ENCODE results near the gene SMAD7.

The SMAD7 gene

DNA sequence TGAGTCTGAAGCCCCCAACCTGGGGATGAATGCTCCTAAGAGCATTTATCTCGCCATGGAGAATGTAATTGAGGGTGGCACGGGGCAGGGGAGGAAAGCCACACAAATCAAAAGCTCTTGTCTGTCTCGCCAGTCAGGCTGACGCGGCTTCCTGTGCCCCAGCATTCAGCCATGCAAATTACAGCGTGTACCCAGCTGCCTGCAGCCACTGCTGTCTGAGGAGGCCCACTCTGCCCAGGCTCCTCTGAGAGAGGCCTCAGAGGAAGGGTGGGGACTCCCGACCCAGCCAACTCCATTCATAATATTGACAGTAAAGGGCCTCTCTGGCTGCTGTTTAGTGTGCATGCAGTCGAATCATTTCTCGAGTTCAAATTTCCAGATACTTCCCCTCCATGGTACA lies 22.0 kb downstream of the SMAD7 start:
- H3K27ac ChIP-seq, result peak overlapping the region; percentile 14 to 75 (median 62); a peak in 21 of 22 replicates
- peak overlapping the region in 9 of 10 experiments; percentile 5 to 42 (median 21); a peak in 8 of 20 replicates for H3K4me3 ChIP-seq
- TF ChIP-seq Cebpa-rat (IDR thresholded peaks at IDR 0.05), result no peak
- peak overlapping the region; percentile 29 to 67 (median 56); a peak in 20 of 22 replicates for H3K9ac ChIP-seq
- peaks cover 98 to 100% (median 100%) of the 10 kb centered on the region in 10 experiments for H3K4me1 ChIP-seq
- peak overlapping the region; percentile 82 to 99 (median 95) for H3K4me2 ChIP-seq
- peaks cover 0 to 98% (median 83%) of the 10 kb centered on the region in 11 experiments; a peak in 15 of 22 replicates for H4K20me1 ChIP-seq
- no peaks in the 10 kb centered on the region for H3K27me3 ChIP-seq
- no peaks in the 10 kb centered on the region for H3K9me3 ChIP-seq (replicated peaks in 1 of 11)
- H3K36me3 ChIP-seq, result peaks cover 0 to 15% (median 0%) of the 10 kb centered on the region in 11 experiments; a peak in 4 of 22 replicates

DNA sequence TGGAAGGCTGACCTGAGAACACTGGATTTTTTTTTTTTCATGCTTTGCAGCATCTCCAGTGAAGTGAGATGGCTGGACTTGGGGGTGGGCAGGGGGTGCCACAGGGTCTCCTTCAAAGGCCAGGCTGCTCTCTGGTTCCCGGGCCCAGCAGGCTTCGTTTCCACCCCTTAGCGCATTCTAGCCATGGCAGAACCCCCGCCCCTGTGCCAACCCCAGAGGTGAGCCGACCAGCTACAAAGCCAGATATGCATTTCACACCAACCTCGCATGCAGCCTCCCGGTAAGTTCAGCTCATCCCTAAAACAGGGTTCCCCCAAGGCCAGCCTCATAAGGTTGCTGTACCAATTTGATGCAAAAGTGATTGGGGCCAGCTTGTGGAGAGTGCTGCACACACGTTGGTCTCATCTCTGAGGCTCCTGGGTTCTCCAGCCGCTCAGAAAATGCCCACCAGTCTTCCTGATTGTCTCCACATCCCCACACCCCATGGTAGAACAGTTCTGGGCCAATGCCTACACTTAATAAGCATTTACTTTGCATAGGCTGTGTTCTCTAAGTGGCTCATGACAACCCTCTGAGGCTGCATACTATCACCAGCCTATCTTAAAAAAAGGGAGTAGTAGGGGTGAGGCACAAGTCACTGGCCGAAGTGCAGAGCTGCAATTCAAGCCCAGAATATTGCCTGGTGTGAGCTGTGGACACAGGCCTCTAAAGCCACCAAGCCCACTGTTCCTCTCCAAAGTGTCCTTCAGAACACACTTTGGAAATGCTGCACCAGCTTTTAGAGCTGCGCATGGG lies 23.3 kb downstream of the SMAD7 start:
- H3K27ac ChIP-seq, result peak overlapping the region in 5 of 11 experiments; percentile 0 to 75 (median 61); a peak in 6 of 22 replicates
- H3K9ac ChIP-seq, result peak overlapping the region in 7 of 11 experiments; percentile 1 to 65 (median 49); a peak in 9 of 22 replicates

GRCh38 chr18:48926420-48926857 lies 24.3 kb downstream of the SMAD7 start:
- Histone ChIP-seq H3K9ac (no peak overlapping the region; a peak in 1 of 22 replicates), H3K27me3 (no peaks in the 10 kb centered on the region), H3K9me3 (replicated peaks in 1 of 11) (no peaks in the 10 kb centered on the region), H3K4me1 (peaks cover 94 to 100% (median 99%) of the 10 kb centered on the region in 10 experiments), H3K36me3 (peaks cover 0 to 16% (median 7%) of the 10 kb centered on the region in 11 experiments; a peak in 18 of 22 replicates), H4K20me1 (peaks cover 0 to 98% (median 70%) of the 10 kb centered on the region in 11 experiments; a peak in 15 of 22 replicates), H3K4me2 (peak overlapping the region; percentile 82 to 99 (median 95)), H3K4me3 (no peak overlapping the region), H3K27ac (peak overlapping the region in 4 of 11 experiments; percentile 0 to 75 (median 4); a peak in 2 of 22 replicates)
- TF ChIP-seq Cebpa-rat (IDR thresholded peaks at IDR 0.05), result no peak

More for the DNA sequence above, 23.3 kb downstream of the SMAD7 start:
- peak overlapping the region; percentile 82 to 99 (median 95) for H3K4me2 ChIP-seq
- H3K27me3 ChIP-seq, result no peaks in the 10 kb centered on the region
- peaks cover 0 to 15% (median 0%) of the 10 kb centered on the region in 11 experiments; a peak in 4 of 22 replicates for H3K36me3 ChIP-seq
- peaks cover 0 to 98% (median 72%) of the 10 kb centered on the region in 11 experiments; a peak in 15 of 22 replicates for H4K20me1 ChIP-seq
- no peaks in the 10 kb centered on the region for H3K9me3 ChIP-seq (replicated peaks in 1 of 11)
- TF ChIP-seq Cebpa-rat (IDR thresholded peaks at IDR 0.05), result no peak
- peaks cover 98 to 100% (median 100%) of the 10 kb centered on the region in 10 experiments for H3K4me1 ChIP-seq
- no peak overlapping the region for H3K4me3 ChIP-seq

GRCh38 chr18:48925491-48925780 lies 25.3 kb downstream of the SMAD7 start:
- peak overlapping the region in 1 of 11 experiments; percentile 54; a peak in 2 of 22 replicates for H3K9ac ChIP-seq
- peak overlapping the region in 3 of 11 experiments; percentile 8 to 34 (median 16); a peak in 3 of 22 replicates for H3K27ac ChIP-seq
- H3K4me3 ChIP-seq, result no peak overlapping the region
- H3K27me3 ChIP-seq, result no peaks in the 10 kb centered on the region
- peaks cover 0 to 26% (median 17%) of the 10 kb centered on the region in 11 experiments; a peak in 20 of 22 replicates for H3K36me3 ChIP-seq
- no peak for TF ChIP-seq Cebpa-rat (IDR thresholded peaks at IDR 0.05)
- peaks cover 84 to 100% (median 90%) of the 10 kb centered on the region in 10 experiments for H3K4me1 ChIP-seq
- H3K9me3 ChIP-seq (replicated peaks in 1 of 11), result no peaks in the 10 kb centered on the region
- H3K4me2 ChIP-seq, result peak overlapping the region; percentile 51 to 99 (median 96); a peak in 21 of 22 replicates
- peaks cover 0 to 98% (median 69%) of the 10 kb centered on the region in 11 experiments; a peak in 15 of 22 replicates for H4K20me1 ChIP-seq

DNA sequence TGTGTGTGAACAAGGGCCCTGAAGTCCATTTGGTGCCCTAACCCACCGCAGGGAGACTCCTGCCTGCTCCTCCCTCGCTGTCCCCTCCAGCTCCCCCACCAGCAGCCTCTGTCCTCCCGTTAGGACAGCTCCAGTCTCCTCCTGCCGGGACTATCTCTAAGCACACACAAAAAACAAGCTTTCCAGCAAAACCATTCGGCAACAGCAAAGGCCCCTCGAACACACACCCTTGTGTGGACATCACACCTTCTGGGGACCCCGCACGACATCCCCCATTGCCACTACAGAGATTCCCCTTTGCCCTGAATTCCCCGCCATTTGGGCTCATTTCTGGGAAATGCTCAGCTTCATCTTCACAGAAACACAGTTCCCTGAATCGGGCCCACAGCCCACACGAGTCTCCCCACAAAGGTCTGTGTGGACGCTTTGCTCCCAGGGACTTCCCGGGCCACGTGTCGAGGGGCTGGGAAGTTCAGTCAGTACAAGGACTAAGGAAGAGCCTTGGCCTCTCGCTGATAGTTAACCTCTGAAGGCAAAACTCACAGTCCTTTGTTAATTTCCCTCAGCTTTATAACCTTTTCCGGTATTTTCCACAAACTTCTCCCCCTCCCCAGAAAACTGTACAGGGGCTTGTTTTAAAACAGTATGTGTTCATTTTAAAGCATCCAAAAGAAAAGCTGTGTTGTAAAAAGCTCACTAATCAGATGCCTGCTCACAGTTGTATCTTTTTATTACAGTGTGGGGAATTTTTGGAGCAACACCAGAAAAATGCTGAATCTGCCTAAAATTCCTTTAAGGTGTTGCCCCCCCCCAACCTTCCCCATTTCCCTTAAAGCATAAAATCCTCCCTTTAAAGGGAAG lies 25.9 kb downstream of the SMAD7 start:
- Histone ChIP-seq H3K4me1 (peaks cover 78 to 97% (median 84%) of the 10 kb centered on the region in 10 experiments), H3K4me2 (peak overlapping the region; percentile 51 to 99 (median 96)), H3K9me3 (replicated peaks in 1 of 11) (no peaks in the 10 kb centered on the region), H3K9ac (peak overlapping the region in 8 of 11 experiments; percentile 18 to 54 (median 35); a peak in 10 of 22 replicates), H4K20me1 (peaks cover 0 to 97% (median 65%) of the 10 kb centered on the region in 11 experiments; a peak in 15 of 22 replicates), H3K27me3 (no peaks in the 10 kb centered on the region), H3K36me3 (peaks cover 0 to 30% (median 22%) of the 10 kb centered on the region in 11 experiments; a peak in 20 of 22 replicates), H3K27ac (peak overlapping the region in 9 of 11 experiments; percentile 2 to 46 (median 32); a peak in 12 of 22 replicates), H3K4me3 (no peak overlapping the region)
- no peak for TF ChIP-seq Cebpa-rat (IDR thresholded peaks at IDR 0.05)

DNA sequence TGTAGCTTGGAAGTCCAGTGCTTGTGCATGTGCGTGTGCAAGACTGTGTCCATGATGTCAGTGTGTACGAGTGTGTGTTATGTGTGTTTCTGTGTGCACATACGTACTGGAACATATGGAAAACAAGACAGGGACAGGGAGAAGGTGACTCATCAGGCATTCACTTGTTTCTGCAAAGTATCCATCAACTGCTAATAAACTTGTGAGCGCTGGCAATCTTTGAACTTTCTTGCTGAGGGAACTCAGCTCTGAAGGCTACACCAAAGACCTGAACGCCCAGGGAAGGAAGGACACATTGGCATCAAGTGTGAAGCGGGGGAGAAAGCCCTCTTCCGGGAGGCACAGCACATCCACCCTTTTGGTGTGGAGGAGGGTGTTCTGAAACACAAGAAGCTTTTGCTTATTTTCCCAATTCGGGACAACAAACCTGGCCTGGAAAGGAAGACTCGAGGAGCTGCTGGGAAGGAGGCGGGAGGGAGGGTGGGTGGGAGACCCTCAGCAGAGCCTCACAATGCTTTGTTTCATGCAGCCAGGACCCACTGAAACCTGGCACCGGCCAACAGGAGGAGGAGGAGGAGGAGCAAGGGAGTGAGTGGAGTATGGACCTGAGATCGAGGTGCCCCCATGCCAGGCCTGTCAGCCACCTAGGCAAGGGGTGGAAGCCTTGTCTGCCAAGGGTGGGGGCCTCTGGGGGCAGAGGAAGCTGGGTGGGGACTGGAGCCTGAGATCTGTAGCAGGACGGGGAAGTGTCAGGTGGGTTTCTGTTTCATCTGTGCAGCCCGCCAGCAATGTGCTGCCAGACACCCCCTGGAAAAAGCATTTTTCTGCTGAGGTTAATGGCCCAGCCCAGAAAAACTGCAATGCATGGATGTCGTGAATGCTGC lies 26.8 kb downstream of the SMAD7 start:
- Histone ChIP-seq H3K4me2 (peak overlapping the region; percentile 88 to 99 (median 96)), H3K4me1 (peaks cover 75 to 96% (median 80%) of the 10 kb centered on the region in 10 experiments), H3K36me3 (peaks cover 0 to 37% (median 23%) of the 10 kb centered on the region in 11 experiments; a peak in 20 of 22 replicates), H3K27ac (peak overlapping the region in 9 of 11 experiments; percentile 20 to 87 (median 79); a peak in 18 of 22 replicates), H3K9ac (peak overlapping the region; percentile 26 to 71 (median 48); a peak in 15 of 22 replicates), H3K9me3 (replicated peaks in 1 of 11) (no peaks in the 10 kb centered on the region), H3K27me3 (no peaks in the 10 kb centered on the region), H4K20me1 (peaks cover 0 to 93% (median 57%) of the 10 kb centered on the region in 11 experiments; a peak in 15 of 22 replicates), H3K4me3 (peak overlapping the region in 5 of 10 experiments; percentile 47 to 62 (median 52); a peak in 9 of 20 replicates)
- no peak for TF ChIP-seq Cebpa-rat (IDR thresholded peaks at IDR 0.05)

Data from BLaER1 treated with 17β-estradiol and CSF1 and Interleukin-3, amounts not matched to agents 10 nM and 100 nM (cell line).